ENCODE data around the gene GLI3. TPM values are rescaled to one million over a fixed set of nuclear protein-coding genes. Genes with fewer than 3 reads are reported as not detected.

GLI3 gene
- total RNA-seq, 1 donor from 2014 or later = 32.0 TPM

DNA sequence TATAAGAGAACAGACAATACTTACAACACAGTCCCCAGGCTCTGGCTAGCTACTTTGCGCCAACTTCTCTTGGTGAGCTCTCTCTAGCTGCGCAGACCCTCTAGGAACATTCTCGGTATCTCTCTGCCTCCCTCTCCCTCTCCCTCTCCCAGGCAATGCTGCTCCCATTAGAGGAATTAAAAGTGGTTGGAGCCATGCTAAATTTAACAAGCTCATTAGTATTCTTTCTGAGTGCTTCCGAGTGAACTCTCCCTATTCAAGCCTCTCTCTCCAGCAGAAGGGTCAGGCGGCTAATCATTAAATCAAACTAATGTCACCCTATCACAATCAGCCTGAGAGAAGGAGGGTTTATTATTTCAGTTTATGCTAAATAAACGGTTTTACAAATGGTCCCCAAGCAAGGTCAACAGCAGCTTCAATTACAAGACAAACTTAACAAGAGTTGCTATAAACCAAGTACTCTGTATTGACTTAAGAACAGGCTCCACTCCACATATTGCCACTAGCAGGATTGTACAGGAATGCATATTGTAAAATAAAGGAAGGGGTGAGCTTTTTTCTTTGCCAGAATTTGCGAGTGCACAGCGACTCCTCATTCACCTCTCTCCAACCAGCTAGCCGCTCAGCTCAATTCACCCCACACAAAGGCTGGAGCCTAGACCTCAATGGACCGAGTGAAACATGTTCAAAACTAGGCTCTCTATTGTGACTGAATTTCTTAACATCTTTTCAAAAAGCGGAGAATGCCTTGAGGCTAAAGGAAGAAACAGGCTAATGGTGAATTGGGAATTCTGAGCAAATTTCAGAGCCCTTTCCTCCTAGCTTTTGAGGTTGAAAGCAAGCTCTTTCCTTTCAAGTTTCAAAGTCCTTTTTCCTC is 84.4 kb downstream of the GLI3 start:
- H3K4me2 ChIP-seq = peak overlapping the region; percentile 74
- H3K27me3 Mint-ChIP-seq (ENCODE audit: insufficient read depth, low read depth) = peaks cover 2% of the 10 kb centered on the region
- peaks cover 91% of the 10 kb centered on the region for H3K79me2 ChIP-seq (ENCODE audit: low read depth)
- H3K27ac Mint-ChIP-seq = no peak overlapping the region
- H3K27me3 ChIP-seq = no peaks in the 10 kb centered on the region
- H3F3A ChIP-seq (ENCODE audit: low read depth) = peaks cover 64% of the 10 kb centered on the region
- no peaks in the 10 kb centered on the region for H3K9me3 ChIP-seq (ENCODE audit: low read depth)
- peaks cover 2% of the 10 kb centered on the region for H3K36me3 ChIP-seq
- H3K9ac ChIP-seq = no peak overlapping the region
- H3K4me3 Mint-ChIP-seq = no peak overlapping the region
- peak overlapping the region; percentile 32 for H3K4me3 ChIP-seq
- H4K20me1 ChIP-seq (ENCODE audit: low read depth) = peaks cover 100% of the 10 kb centered on the region
- no peaks in the 10 kb centered on the region for H3K9me3 Mint-ChIP-seq
- peaks cover 10% of the 10 kb centered on the region for H3K36me3 Mint-ChIP-seq
- H3K4me1 ChIP-seq = peaks cover 95% of the 10 kb centered on the region
- peak; percentile 83 for DNase-seq (ENCODE audit: low spot score)
- H3K4me1 Mint-ChIP-seq = no peaks in the 10 kb centered on the region
- peak overlapping the region; percentile 92 for H3K27ac ChIP-seq
- no peak overlapping the region for H2AFZ ChIP-seq (replicated peaks)
- TF ChIP-seq, protein P1, sequence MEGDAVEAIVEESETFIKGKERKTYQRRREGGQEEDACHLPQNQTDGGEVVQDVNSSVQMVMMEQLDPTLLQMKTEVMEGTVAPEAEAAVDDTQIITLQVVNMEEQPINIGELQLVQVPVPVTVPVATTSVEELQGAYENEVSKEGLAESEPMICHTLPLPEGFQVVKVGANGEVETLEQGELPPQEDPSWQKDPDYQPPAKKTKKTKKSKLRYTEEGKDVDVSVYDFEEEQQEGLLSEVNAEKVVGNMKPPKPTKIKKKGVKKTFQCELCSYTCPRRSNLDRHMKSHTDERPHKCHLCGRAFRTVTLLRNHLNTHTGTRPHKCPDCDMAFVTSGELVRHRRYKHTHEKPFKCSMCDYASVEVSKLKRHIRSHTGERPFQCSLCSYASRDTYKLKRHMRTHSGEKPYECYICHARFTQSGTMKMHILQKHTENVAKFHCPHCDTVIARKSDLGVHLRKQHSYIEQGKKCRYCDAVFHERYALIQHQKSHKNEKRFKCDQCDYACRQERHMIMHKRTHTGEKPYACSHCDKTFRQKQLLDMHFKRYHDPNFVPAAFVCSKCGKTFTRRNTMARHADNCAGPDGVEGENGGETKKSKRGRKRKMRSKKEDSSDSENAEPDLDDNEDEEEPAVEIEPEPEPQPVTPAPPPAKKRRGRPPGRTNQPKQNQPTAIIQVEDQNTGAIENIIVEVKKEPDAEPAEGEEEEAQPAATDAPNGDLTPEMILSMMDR (IDR thresholded peaks at IDR 0.05) = no peak
- TF ChIP-seq EZH2phosphoT487 (IDR thresholded peaks at IDR 0.05) = no peak
- TF ChIP-seq EZH2 (IDR thresholded peaks at IDR 0.05) = no peak

DNA sequence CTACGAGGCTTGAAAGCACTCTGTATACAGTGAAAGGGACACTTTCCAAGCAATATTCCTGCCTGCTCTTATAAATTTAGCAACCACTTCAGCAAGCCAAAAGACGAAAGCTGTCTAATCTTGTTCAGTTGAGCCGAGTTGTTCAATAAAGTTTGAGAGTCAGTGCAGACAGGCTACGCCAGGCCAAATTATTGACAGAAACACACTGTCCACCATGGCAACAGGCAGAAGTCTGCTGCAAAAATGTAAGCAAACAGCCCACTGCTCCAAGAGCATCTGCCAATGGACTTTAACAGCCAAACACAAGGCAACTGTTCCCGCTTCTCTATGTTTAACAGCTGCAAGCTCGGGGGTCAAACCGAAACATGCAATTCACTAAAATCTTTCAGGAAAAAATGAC is 85.7 kb downstream of the GLI3 start:
- TF ChIP-seq EZH2 (IDR thresholded peaks at IDR 0.05) (no peak), EZH2phosphoT487 (IDR thresholded peaks at IDR 0.05) (no peak)
- TF ChIP-seq, protein P1 (IDR thresholded peaks at IDR 0.05) = no peak

DNA sequence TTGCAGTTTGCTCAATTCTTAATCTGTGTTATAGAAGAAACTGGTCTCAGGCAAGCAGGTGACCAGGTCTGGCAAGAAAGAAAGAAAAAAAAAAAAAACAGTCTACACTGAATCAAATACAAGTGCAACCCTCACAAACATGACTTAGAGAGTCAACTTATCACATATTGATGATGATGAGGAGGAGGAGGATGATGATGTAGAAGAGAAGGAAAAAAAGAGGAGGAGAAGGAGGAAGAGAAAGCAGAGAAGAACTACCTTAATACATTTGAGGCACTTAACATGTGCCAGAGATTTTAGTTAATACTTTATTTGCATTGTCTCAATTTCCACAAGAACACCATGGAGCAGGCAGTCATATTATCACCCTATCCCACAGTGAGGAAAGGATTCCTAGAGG is 91.5 kb downstream of the GLI3 start:
- Mint-ChIP-seq H3K27ac (no peak overlapping the region), H3K4me1 (peaks cover 38% of the 10 kb centered on the region), H3K27me3 (ENCODE audit: insufficient read depth, low read depth) (peaks cover 4% of the 10 kb centered on the region), H3K36me3 (peaks cover 50% of the 10 kb centered on the region), H3K4me3 (peak overlapping the region; percentile 17), H3K9me3 (no peaks in the 10 kb centered on the region)
- peaks cover 13% of the 10 kb centered on the region for H3K36me3 ChIP-seq
- no peak overlapping the region for H2AFZ ChIP-seq (replicated peaks)
- H3K27ac ChIP-seq = no peak overlapping the region
- no peak for DNase-seq (ENCODE audit: low spot score)
- no peak overlapping the region for H3K9ac ChIP-seq
- peaks cover 100% of the 10 kb centered on the region for H4K20me1 ChIP-seq (ENCODE audit: low read depth)
- H3K4me1 ChIP-seq = peaks cover 75% of the 10 kb centered on the region
- peaks cover 10% of the 10 kb centered on the region for H3F3A ChIP-seq (ENCODE audit: low read depth)
- no peak overlapping the region for H3K4me3 ChIP-seq
- H3K79me2 ChIP-seq (ENCODE audit: low read depth) = peaks cover 100% of the 10 kb centered on the region
- H3K9me3 ChIP-seq (ENCODE audit: low read depth) = no peaks in the 10 kb centered on the region
- no peak for TF ChIP-seq EZH2 (IDR thresholded peaks at IDR 0.05)
- TF ChIP-seq EZH2phosphoT487 (IDR thresholded peaks at IDR 0.05) = no peak
- TF ChIP-seq, protein P1 (IDR thresholded peaks at IDR 0.05) = no peak
- no peaks in the 10 kb centered on the region for H3K27me3 ChIP-seq
- no peak overlapping the region for H3K4me2 ChIP-seq

More for the DNA sequence above, 85.7 kb downstream of the GLI3 start:
- Histone ChIP-seq H3K4me1 (peaks cover 95% of the 10 kb centered on the region), H3K27ac (peak overlapping the region; percentile 92), H3K4me3 (peak overlapping the region; percentile 32), H3F3A (ENCODE audit: low read depth) (peaks cover 55% of the 10 kb centered on the region), H3K79me2 (ENCODE audit: low read depth) (peaks cover 91% of the 10 kb centered on the region), H3K9ac (no peak overlapping the region), H3K36me3 (peaks cover 13% of the 10 kb centered on the region), H4K20me1 (ENCODE audit: low read depth) (peaks cover 100% of the 10 kb centered on the region), H3K9me3 (ENCODE audit: low read depth) (no peaks in the 10 kb centered on the region), H3K27me3 (no peaks in the 10 kb centered on the region), H3K4me2 (peak overlapping the region; percentile 74), H2AFZ (replicated peaks) (no peak overlapping the region)
- H3K9me3 Mint-ChIP-seq = no peaks in the 10 kb centered on the region
- DNase-seq (ENCODE audit: low spot score) = no peak
- H3K36me3 Mint-ChIP-seq = peaks cover 20% of the 10 kb centered on the region
- H3K4me3 Mint-ChIP-seq = no peak overlapping the region
- no peaks in the 10 kb centered on the region for H3K4me1 Mint-ChIP-seq
- H3K27me3 Mint-ChIP-seq (ENCODE audit: insufficient read depth, low read depth) = peaks cover 2% of the 10 kb centered on the region
- H3K27ac Mint-ChIP-seq = no peak overlapping the region

Measured in neural progenitor cell (in vitro differentiated cells).